Right hindlimb (tissue), 1 donor: ENCODE measurements around the gene SYCE1L.
A peak's percentile ranks its signal among the peaks of the same experiment; 100 is the strongest.
"Not testable (repeated sequence)": the region's sequence is repeated elsewhere in the genome, so short reads cannot be mapped to it uniquely, and the experiment has no call there.

Experiments used
- DNase-seq: peaks from one replicate; pipeline ENCODE4 v3.0.0-alpha.2; 2018

SYCE1L gene

DNA sequence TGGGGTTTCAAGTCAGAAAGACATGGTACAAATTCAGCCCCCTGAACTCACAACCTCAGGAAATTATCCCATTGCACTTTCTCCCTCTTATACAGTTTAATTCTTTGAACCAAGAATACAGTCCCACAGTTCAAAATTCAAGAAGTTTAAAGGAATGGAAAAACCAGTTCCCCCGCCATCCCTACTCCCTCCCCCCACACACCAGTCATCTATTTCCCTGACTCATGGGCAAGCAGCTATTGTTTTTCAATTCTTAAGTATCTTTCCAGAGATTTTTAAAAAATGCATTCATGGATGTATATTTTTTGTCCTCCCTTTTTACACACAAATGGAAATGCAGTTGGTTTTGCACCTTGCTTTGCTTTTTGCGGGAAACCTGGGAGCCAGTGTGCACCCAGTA lies 7.3 kb downstream of the SYCE1L start:
- no peak for DNase-seq

DNA sequence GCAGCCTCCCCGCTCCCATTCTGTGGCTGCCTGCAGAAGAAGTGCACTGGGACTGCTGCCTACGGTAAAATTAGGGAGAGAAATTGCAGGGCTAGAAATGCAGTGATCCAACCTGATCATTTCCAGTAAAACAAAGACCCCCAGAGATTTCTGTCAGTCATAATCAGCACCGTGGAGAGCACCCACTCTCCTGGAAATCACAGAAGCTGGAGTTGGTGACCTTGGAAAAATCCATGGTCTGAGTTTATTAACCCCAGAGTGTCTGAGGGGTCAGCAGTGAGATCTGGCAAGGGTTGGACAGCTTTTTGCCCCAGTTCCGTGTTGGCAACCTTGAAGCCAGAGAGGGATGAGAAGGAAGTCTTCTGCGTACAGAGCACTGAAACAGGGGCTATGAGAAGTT lies 7.8 kb downstream of the SYCE1L start:
- DNase-seq: no peak

DNA sequence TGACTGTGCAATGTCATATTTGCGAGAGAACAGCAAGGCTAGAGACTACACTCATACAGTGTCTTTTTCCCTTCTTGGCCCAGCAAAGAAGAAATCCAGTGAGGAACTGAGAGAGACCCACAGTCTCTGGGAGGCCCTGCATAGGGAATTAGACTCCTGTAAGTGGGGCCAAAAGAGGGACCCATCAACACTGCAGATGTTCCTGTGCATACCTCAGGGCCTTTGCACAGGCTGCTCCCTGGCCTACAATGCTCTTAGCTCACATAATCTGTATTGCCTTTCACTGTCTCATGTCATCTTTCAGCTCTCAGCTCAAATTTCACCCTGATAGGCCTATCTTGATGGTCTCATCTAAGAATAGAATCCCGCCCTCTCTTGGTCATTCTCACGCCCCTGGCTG lies 9.2 kb downstream of the SYCE1L start:
- DNase-seq: no peak

DNA sequence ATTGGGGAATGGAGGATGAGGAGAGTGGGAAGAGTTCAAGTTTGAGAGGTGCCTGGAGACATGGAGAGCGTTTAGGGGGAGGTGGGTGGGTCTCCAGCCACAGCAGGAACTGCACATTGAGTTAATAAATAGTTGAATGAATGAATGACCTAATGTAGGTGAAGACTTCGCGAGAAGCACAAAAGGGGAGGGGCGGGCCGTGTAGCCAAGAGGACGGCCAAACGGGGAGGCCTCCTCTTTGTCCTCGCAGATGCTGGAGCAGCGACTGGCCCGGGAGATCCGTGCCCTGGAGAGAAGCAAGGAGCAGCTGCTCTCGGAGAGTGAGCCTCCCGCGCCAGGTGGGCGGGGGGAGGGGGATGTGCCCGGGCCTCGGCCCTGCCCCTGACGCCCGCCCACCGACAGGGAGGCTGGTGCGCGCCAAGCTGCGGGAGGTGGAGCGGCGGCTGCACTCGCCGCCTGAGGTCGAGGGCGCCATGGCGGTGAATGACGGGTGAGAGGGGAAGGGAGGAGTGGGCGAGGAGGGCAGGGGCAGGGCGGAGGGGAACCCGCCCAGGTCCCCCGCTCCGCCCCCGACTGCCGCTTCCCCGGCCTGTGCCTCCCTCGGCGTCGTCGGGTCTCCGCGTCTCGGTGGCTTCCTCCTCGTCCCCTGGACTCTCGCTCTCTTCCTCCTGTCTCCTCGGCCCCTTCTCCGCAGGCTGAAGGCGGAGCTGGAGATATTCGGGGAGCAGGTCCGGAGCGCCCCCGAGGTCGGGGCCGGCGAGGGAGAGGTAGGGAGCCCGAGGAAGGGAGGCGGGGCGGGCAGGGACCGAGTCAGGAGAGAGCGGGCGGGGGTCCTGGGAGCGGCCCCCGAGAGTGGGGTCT lies 12.9 kb downstream of the SYCE1L start:
- DNase-seq: peak; percentile 88

DNA sequence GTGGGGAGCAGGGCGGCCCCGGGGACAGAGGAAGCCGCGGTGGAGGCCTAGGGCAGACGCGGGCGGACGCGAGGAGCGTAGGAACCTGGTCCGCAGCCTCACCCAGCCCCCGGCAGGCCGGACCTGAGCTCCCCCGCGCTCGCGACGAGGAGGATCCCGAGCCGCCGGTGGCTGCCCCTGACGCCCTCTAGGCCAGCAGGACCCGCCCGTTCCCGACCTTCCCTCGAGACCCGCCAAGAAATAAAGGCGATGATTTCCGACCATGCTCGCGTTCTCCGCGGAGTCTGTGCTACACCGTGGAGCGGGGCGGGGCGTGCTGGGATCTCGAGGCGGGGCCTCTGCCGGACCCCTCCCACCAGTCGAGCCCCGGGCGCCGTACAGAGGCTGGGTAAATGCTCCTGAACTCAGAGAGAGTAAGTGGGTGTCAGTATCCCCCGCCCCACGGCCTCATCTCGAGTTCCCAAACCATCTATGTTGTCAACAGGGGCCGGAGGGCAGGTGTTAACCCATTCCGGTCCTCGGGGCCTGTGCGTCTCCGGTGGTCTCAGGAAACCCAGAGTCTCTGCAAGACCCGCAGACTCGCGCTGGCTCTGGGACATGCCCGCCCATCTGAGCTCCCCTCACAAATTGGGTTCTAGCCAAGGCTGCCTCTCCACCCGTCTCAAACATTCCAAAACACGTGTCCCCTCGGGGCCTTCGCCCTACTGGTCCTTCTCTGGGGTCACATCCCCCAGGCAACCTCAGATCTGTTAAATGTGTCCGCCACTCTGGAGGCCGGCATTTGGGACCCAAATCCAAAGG lies 13.7 kb downstream of the SYCE1L start:
- peak; percentile 78 for DNase-seq

DNA sequence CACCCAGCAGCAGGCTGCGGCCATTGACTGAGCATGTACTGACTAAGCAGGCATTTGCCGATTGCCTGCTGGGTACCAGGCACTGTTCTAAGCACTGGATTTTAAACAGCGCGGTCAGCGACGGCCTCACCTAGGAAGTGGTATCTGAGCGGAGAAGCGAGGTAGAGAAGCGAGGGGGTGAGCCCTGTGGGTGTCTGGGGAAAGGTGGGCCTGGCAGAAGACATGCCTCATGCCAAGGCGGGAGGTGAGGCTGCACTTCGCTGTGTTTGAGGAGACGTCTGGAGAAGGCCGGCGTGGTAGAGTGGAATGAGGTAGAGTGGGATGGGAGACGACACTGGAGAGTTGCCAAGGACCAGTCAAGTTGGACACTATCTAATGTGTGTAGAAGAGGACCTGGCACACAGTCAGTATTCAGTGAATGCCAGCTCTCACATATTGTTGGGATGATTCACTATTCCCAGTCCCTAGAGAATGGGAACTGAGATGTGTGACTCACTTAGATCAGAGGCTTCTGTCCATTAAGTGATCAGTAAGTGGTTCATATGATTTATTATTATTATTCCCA lies 14.4 kb downstream of the SYCE1L start:
- DNase-seq: no peak

DNA sequence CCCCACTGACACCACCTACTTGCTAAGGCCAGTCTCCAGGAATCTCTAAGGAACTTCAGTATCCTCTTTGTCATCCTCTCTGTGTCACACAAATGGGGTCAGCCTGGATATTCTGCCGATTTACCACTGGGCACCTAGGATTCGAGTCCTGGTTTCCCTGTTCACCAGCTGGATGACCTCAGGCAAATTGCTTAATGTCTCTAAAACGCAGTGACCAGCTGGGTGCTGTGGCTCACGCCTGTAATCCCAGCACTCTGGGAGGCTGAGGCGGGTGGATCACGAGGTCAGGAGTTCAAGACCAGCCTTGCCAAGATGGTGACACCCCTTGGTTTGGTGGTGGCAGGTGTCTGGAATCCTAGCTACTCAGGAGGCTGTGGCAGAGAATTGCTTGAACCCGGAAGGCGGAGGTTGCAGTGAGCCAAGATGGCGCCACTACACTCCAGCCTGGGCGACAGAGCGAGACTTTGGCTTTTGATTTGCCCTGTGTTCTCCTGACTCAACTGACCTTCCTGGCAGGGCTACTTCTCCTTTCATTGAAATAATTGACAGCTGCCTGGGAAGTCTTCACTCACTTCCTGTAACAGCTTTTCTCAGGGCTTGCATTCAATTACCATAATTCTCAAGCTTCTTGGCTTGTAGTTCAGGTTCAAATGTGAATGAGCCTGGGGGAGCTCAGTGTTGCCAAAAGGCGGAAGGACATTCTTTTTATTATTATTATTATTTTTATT lies 15.4 kb downstream of the SYCE1L start:
- DNase-seq: no peak

DNA sequence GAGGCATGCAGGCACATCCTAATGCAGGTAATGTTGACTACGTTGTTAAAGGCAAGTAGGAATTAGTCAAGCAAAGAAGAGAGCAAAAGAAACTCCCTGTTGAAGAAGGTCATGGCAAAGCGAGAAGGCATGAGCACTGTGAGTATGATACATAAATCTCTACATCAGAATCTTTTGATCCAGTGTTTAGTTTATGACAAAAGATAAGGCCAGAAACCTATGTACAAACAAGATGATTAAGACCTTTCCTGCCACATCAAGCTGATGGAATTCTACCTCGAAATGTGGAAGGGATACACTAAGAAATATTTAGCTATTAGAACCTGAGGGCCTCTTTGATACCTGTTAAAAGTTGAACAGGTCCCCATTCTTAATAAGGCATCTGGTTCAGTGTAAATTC lies 20.2 kb downstream of the SYCE1L start:
- no peak for DNase-seq

DNA sequence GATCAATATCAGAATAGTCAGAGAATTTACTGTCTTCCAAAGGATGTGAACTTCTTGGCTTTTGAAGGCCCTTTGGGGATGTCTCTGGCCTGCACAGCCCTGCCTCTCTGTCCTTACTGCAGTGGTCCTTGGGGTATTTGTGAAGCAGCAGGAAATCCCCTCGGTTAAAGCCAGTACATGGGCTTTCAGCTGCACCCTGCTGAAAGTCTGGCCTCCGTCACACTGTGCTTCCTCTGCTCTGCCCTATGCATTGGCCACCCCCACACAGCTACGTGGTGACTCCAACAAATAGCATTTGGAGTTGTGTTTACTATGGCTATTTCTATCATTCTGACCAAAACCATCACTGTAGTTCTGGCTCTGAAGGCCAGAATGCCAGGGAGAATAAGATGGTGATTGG lies 21.2 kb downstream of the SYCE1L start:
- no peak for DNase-seq

DNA sequence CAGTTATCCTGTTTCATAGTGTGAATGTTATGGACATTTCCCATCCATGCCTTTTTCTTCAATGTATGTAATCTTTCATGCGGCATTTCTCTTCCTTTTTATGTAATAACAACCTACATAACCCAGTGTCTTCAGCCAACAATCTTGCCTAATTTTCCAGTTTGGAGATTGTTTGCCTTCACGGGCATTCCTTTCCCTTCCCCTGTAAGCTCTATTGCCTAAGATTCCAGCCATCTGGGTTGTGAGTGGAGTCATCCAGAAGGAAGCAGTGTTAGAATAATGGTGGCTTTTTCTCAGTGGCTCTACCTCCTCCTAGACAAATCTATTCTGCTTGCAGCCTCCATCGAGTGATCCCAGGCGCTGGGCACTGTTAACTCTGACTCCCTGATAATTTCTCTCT lies 22.3 kb downstream of the SYCE1L start:
- DNase-seq: no peak

DNA sequence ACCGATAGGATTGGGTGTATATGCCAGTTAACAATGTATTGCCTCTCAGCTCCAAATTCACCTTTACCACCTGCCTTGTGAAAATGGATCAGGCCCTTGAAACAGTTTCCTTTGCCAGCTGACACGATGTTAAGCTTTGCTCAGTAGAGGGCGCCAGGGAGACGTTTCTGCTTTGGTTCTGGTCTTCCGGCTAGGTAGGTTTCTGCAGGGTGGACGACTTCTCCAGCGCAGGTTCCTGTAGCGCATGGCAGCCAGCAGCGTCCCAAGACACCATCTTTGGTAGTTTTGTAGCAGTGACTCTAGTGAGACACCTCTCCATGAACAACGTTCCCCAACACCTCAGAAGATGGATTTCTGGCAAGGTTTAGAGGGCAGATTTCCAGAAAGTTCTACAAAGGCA lies 24.0 kb downstream of the SYCE1L start:
- DNase-seq: no peak

DNA sequence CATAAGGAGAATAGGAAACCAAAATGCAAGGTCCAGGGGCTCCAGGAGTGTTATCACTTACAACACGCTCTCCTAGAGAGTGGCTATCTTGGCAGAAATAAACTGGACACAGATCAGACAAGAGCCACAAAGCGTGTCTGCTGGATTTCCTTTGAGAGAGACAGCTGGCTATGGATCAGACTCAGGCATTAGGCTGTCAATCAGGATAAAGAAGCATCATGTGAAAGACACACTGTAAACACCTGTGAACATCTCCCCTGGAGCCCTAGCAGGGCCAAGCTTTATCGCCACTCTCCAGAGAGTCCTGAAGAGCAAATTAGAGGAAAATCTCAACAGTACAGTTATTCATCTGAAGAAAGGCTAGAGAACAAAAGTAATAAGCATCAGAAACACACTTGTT lies 26.0 kb downstream of the SYCE1L start:
- no peak for DNase-seq

DNA sequence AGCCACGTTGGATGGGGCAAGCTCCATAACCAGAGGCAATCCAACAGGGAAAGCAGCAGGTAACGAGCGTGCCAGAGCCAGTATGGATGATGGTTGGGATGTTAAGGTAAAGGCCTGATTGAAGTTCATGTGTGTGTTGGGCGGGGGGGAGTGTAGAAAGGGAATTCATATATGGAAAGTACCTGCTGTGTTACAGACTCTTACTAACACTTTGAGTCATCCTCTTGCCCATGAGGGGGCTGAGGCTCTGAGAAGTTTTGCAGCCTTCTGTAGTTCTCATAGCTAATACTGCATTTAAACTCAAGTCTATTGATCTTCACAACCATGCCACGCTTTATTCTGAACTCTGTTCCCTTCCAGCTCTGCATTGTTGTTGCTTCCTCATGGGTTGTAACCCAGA lies 28.5 kb downstream of the SYCE1L start:
- DNase-seq: no peak

DNA sequence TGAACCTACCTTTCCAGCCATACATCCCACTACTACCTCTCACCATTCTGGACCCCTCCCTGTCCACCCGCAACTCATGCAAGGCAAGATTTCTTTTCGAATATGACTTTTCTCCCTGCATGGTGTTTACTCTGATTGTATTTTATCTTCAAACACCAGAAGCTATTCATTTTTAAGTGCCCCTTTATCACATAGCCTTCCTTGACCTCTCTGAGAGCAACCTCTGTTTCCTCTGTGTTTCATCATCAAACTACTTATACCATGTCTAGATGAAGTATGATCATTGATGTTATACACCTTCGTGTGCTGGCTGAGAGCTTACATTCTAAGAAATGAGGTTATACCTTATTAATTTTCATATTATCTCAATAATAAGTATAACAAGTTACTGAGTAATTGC lies 31.8 kb downstream of the SYCE1L start:
- DNase-seq: no peak

DNA sequence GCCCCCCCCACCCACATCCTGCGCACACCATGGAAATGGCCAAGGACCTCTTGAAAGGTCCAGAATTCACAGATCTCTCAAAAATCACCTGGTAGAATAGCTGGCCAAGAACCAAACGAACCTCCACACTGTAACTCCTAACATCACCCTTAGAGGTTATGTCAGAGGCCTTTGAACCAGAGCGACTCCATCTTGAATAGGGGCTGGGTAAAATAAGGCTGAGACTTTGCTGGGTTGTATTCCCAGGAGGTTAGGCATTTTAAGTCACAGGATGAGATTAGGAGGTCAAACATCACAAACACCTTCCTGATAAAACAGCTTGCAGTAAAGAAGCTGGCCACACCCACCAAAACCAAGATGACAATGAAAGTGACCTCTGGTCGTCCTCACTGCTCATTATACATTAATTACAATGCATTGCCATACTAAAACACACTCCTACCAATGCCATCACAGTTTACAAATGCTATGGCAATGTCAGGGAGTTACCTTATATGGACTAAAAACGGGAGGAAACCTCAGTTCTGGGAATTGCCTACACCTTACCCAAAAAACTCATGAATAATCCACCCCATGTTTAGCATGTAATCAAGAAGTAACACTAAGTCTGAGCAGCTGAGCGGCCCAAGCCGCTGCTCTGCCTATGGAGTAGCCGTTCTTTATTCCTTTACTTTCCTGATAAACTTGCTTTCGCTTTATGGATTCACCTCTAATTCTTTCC lies 34.8 kb downstream of the SYCE1L start:
- no peak for DNase-seq

DNA sequence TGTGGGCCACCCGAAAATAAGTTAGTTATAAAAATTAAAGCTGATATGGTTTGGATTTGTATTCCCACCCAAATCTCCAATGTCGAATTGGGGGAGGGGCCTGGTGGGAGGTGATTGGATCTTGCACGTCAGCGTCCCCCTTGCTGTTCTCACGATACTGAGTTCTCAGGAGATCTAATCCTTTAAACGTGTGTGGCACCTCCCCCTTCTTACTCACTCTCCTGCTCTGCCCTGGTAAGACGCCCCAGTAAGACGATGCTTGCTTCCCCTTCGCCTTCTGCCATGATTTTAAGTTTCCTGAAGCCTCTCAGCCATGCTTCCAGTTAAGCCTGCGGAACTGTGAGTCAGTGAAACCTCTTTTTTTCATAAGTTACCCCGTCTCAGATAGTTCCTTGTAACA lies 35.4 kb downstream of the SYCE1L start:
- DNase-seq: no peak

DNA sequence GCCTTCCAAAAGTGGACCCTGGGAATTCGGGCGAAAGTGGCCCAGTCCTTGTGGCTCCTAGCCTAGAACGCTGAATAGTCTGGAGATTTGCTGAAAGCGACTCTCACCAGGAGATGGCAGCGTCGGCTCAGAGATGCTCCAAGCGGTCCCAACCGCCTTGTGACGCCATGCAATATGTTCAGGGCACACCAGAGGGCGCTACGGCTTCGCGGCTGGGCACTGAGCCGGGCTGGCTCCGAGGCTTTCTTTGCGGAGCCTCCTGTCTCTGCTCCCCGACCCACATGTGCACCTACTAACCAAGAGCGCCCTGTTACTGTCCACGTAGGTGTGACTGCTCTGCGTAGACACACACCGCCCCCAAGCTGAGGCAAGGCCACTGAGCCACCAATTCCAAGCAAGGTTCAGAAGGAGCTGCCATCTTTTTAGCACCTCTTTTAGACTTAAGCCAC lies 36.9 kb downstream of the SYCE1L start:
- DNase-seq: peak; percentile 90

DNA sequence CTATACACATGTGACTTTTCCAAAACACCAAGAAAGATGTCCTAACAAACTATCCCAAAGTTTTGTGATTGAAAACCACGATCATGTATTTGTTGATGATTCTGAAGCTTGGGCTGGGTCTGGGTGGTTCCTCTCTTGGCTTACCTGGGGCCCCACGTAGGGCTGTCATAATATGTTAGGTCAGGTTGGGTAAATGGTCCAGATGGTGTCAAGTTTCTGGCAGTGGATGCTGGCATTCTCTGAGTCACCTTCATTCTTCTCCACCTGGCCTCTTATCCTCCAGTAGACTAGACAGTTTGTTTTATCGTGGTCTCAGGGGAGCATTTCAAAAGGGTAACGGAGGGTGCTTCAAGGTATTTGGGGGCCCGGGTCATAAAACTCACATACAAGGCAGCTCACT lies 39.4 kb downstream of the SYCE1L start:
- no peak for DNase-seq

DNA sequence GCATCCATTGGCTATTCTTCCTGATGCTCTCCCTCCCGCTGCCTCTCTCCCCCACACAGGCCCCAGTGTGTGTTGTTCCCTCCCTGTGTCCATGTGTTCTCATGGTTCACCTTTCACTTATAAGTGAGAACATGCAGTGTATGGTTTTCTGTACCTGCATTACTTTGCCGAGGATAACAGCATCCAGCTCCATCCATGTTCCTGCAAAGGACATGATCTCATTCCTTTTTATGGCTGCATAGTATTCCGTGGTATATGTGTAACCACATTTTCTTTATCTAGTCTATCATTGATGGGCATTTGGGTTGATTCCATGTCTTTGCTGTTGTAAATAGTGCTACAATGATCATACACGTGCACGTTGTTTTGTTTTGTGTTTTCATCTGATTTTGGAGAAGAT lies 43.3 kb downstream of the SYCE1L start:
- DNase-seq: not testable (repeated sequence)

DNA sequence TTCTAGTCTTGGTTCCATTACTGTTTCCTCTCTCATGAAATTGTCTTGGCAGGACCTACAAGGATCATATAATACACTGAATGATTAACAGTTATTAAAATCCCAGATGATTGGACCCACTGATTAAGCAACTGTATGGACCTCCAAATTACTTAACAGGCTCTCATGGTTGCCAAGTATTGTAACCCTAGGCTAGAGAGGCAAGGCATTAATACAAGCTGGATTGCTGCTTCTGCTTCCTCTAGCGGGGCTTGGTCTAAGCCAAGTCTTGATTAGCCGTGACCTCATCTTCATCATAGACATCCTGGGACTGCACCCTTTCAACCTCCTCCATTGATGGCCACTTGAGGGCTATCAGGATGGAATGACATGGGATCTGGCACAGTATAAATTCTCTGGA lies 46.9 kb downstream of the SYCE1L start:
- no peak for DNase-seq

DNA sequence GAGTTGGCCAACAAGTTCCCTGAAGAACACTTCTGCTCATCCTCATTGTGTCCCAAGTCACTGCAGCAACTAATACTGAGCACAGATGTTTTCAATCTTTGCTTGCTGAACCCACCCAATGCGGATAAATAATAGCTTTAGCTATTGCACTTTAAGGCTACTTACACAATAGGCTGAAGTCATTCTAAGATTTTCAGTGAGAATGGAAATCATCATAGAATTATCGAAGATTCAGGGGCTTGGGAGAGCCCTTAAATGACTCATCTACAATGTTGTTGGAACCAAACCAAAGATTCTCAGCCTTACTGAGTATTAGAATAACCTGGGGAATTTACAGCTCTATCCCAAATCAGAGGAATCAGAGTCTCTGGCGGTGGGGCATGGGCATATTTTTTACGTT lies 51.2 kb downstream of the SYCE1L start:
- DNase-seq: no peak
